Loucy (cell line): ENCODE measurements around the gene PTGFRN.

ENCODE experiments used
- H2AFZ ChIP-seq: fragments of 200-600 bp; sonication (generic); 2 replicates; pipeline ENCODE4 v1.6.0; 2016; ENCODE audit warnings: antibody characterized with exemption, mild to moderate bottlenecking, low read length, moderate library complexity
- H3F3A ChIP-seq: fragments of 200-600 bp; 2 replicates; pipeline ENCODE4 v1.6.0; 2016; ENCODE audit warnings: antibody characterized with exemption, low read depth, mild to moderate bottlenecking
- H3K27me3 ChIP-seq: fragments of 200-600 bp; sonication (generic); 2 replicates; pipeline ENCODE4 v1.6.1; 2014; ENCODE audit warnings: low read length, mild to moderate bottlenecking; ENCODE audit not compliant: insufficient read depth, poor library complexity, severe bottlenecking
- H3K36me3 ChIP-seq: fragments of 200-600 bp; sonication (generic); 2 replicates; pipeline ENCODE4 v1.6.1; 2016; ENCODE audit warnings: low read length; ENCODE audit not compliant: insufficient read depth
- H3K4me1 ChIP-seq: fragments of 200-600 bp; sonication (generic); 2 replicates; pipeline ENCODE4 v1.5.1; 2014; ENCODE audit warnings: low read length, mild to moderate bottlenecking; ENCODE audit not compliant: insufficient read depth, poor library complexity, severe bottlenecking
- H3K4me2 ChIP-seq: fragments of 200-600 bp; sonication (generic); 2 replicates; pipeline ENCODE4 v1.6.0; 2014; ENCODE audit warnings: antibody characterized with exemption, low read length, low read depth, mild to moderate bottlenecking; ENCODE audit not compliant: poor library complexity, severe bottlenecking
- H3K4me3 ChIP-seq: fragments of 200-600 bp; sonication (generic); 2 replicates; pipeline ENCODE4 v1.5.1; 2014; ENCODE audit warnings: low read length, mild to moderate bottlenecking, mixed read lengths; ENCODE audit not compliant: poor library complexity, severe bottlenecking
- H3K79me2 ChIP-seq: fragments of 200-600 bp; sonication (generic); 2 replicates; pipeline ENCODE4 v1.6.1; 2014; ENCODE audit warnings: low read length; ENCODE audit not compliant: insufficient read depth
- H3K9ac ChIP-seq: fragments of 200-600 bp; sonication (generic); 2 replicates; pipeline ENCODE4 v1.6.0; 2014; ENCODE audit warnings: mild to moderate bottlenecking, low read depth, low read length, moderate library complexity; ENCODE audit not compliant: poor library complexity, severe bottlenecking
- H3K9me2 ChIP-seq: fragments of 200-600 bp; sonication (generic); replicated peaks from 2 replicates; pipeline ENCODE4 v1.6.1; 2016; ENCODE audit warnings: low read depth, low read length, mixed read lengths
- H3K9me3 ChIP-seq: fragments of 200-600 bp; sonication (generic); 2 replicates; pipeline ENCODE4 v1.6.1; 2014; ENCODE audit warnings: mild to moderate bottlenecking, antibody characterized with exemption, low read length, low read depth; ENCODE audit not compliant: insufficient read depth
- H4K20me1 ChIP-seq: fragments of 200-600 bp; sonication (generic); 2 replicates; pipeline ENCODE4 v1.6.0; 2014; ENCODE audit warnings: antibody characterized with exemption, low read length, mild to moderate bottlenecking; ENCODE audit not compliant: insufficient read depth, poor library complexity, severe bottlenecking
- EZH2phosphoT487 ChIP-seq: fragments of 200-600 bp; IDR thresholded peaks from 2 replicates; pipeline ENCODE4 v1.6.1; 2018; ENCODE audit warnings: antibody characterized with exemption, mild to moderate bottlenecking, moderate library complexity, borderline replicate concordance
- TF ChIP-seq, protein P1 (sequence below): fragments of 200-600 bp; sonication (generic); conservative IDR thresholded peaks from 2 replicates; pipeline ENCODE4 v1.5.1; 2014; ENCODE audit warnings: mild to moderate bottlenecking, antibody characterized with exemption, low read length

Gene PTGFRN

DNA sequence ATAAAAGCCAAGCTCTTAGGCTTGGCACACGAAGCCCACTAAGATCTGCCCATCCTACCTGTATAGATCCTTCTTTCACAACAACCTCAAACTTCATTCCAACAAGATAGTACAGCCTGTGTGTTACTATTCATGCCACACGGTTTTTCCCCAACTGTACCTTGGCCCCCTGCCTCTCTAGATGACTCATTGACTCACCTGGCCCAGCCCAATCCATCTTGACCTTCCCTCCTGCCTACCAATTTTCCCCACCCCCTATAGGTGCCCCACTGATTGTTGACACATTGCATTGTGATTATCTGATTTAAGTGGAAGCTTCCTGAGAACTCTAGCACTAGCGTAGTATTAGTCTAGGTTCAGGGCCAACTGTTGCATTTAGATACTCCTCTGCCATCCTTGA, 89.9 kb downstream of the PTGFRN start:
- TF ChIP-seq, protein P1, sequence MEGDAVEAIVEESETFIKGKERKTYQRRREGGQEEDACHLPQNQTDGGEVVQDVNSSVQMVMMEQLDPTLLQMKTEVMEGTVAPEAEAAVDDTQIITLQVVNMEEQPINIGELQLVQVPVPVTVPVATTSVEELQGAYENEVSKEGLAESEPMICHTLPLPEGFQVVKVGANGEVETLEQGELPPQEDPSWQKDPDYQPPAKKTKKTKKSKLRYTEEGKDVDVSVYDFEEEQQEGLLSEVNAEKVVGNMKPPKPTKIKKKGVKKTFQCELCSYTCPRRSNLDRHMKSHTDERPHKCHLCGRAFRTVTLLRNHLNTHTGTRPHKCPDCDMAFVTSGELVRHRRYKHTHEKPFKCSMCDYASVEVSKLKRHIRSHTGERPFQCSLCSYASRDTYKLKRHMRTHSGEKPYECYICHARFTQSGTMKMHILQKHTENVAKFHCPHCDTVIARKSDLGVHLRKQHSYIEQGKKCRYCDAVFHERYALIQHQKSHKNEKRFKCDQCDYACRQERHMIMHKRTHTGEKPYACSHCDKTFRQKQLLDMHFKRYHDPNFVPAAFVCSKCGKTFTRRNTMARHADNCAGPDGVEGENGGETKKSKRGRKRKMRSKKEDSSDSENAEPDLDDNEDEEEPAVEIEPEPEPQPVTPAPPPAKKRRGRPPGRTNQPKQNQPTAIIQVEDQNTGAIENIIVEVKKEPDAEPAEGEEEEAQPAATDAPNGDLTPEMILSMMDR: no peak
- TF ChIP-seq EZH2phosphoT487: no peak

DNA sequence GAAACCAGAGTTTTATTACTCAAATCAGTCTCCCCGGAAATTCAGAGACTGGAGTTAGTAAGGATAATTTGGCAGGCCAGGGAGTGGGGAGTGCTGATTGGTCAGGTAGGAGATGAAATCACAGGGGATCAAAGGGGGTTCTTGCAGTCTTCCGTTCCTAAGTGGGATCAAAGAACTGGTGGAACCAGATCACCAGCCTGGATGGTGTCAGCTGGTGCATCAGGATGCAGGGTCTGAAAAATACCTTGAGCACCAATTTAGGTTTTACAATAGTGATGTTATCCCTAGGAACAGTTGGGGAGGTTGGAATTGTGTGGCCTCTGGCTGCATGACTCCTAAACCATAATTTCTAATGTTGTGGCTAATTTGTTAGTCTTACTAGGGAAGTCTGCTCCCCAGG, 90.4 kb downstream of the PTGFRN start:
- Histone ChIP-seq H3K9ac (no peak overlapping the region), H3K9me3 (no peaks in the 10 kb centered on the region), H3K79me2 (no peaks in the 10 kb centered on the region), H3K4me2 (no peak overlapping the region), H3K4me3 (no peak overlapping the region), H2AFZ (no peak overlapping the region), H3K27me3 (no peaks in the 10 kb centered on the region), H3K9me2 (no peaks in the 10 kb centered on the region), H3F3A (no peaks in the 10 kb centered on the region), H4K20me1 (no peaks in the 10 kb centered on the region), H3K36me3 (no peaks in the 10 kb centered on the region), H3K4me1 (no peaks in the 10 kb centered on the region)
- TF ChIP-seq, protein P1: no peak
- TF ChIP-seq EZH2phosphoT487: no peak

More for the DNA sequence above, 89.9 kb downstream of the PTGFRN start:
- Histone ChIP-seq H3K4me1 (no peaks in the 10 kb centered on the region), H3F3A (no peaks in the 10 kb centered on the region), H3K27me3 (no peaks in the 10 kb centered on the region), H3K9me2 (no peaks in the 10 kb centered on the region), H3K9ac (no peak overlapping the region), H3K4me3 (no peak overlapping the region), H3K4me2 (no peak overlapping the region), H2AFZ (no peak overlapping the region), H3K36me3 (no peaks in the 10 kb centered on the region), H4K20me1 (no peaks in the 10 kb centered on the region), H3K79me2 (no peaks in the 10 kb centered on the region), H3K9me3 (no peaks in the 10 kb centered on the region)

DNA sequence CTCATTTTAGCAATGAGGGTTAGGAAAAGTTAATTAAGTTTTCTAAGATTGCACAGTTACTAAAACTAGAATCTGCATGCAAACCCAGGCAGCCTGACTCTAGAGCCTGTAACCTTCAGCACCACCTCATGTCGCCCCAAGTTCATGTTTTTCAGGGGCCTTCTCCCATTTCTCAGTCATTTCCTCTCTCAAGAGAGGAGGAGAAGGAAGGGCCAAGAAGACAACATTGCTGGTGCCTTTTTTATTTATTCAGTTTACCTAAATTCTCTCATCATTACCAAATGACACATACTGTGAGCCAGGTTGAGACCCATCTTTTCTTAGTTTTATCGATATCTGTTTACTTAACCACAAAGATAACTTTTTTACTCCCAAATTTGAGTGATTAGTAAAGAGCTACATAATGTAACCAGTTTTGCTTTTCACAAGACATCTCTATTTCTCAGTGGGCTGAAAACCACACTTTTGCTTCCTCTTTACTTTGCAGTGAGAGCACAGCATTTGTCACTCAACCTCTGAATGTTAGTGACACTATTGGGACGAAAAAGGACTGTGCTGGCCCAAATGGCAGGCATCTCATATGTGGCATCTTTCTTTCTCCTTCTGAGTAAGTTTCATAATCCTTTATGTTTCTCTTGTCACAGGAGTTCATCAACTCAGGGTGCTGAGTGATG, 91.7 kb downstream of the PTGFRN start, which contains the start of gene CD101:
Gene CD101, plus strand, starts transcription at position 507 of the 674 bp plus-strand sequence. Its CDS starts 58 bp downstream, at position 565.
- Histone ChIP-seq H3K9me3 (no peaks in the 10 kb centered on the region), H2AFZ (no peak within 1 kb of the TSS), H3K79me2 (no peaks in the 10 kb centered on the region), H3K36me3 (no peaks in the 10 kb centered on the region), H3K27me3 (no peaks in the 10 kb centered on the region), H3F3A (no peaks in the 10 kb centered on the region), H4K20me1 (no peaks in the 10 kb centered on the region), H3K9me2 (no peaks in the 10 kb centered on the region), H3K4me2 (no peak within 1 kb of the TSS), H3K9ac (no peak within 1 kb of the TSS), H3K4me1 (no peaks in the 10 kb centered on the region), H3K4me3 (no peak within 1 kb of the TSS)
- TF ChIP-seq, protein P1: no peak
- TF ChIP-seq EZH2phosphoT487: no peak
